AG04450 (cell line): Measurements from ENCODE around the gene HJV. TPM values are rescaled to one million over a fixed set of nuclear protein-coding genes. Genes with fewer than 3 reads are reported as not detected.

Source experiments
- CTCF ChIA-PET: fragments of 300-600, 350-600 bp; formaldehyde crosslinking; extraction: SDS; loops from one replicate; lab custom pipeline; 2022; ENCODE audit warnings: antibody characterized with exemption, inconsistent platforms; lab: Charles Lee
- POLR2A ChIA-PET: fragments of 350-600 bp; formaldehyde crosslinking; extraction: SDS; loops from one replicate; lab custom pipeline; 2021; ENCODE audit warnings: antibody characterized with exemption, inconsistent platforms; lab: Yijun Ruan, JAX
- DNase-seq: peaks from one replicate; pipeline ENCODE4 v3.0.0-alpha.2; 2011; ENCODE audit warnings: low read depth, low spot score
- H3K27ac ChIP-seq: one replicate; pipeline ENCODE4 v1.5.1; 2012; ENCODE audit warnings: low read depth, low read length, control low read depth
- H3K27me3 ChIP-seq: one replicate; pipeline ENCODE4 v1.6.0; 2012; ENCODE audit warnings: low read length; ENCODE audit not compliant: control insufficient read depth, insufficient read depth
- H3K4me3 ChIP-seq: 2 replicates; pipeline ENCODE4 v1.5.1; 2011; ENCODE audit warnings: mild to moderate bottlenecking, low read depth, low read length, control low read depth
- H3K9me3 ChIP-seq: 2 replicates; pipeline ENCODE4 v1.5.1; 2012; ENCODE audit warnings: low read length; ENCODE audit not compliant: control insufficient read depth, insufficient read depth
- CTCF ChIP-seq: IDR thresholded peaks from 2 replicates; pipeline ENCODE4 v1.5.1; 2011; ENCODE audit warnings: low read depth, low read length, control low read depth, inconsistent platforms
- polyA plus RNA-seq: library from polyadenylated mRNA; depleted of rRNA; stranded (reverse); fragments of >200 nt; gene quantifications from 2 replicates; pipeline ENCODE4 v1.2.3, GENCODE V29; 2011

Gene HJV
- polyA plus RNA-seq, 1 experiment, result not detected

- DNase-seq, result no peak
- CTCF ChIA-PET, result interaction anchor here (0.9 to 1.4 kb wide), 3 partner anchors 12 to 36 kb away, joined by 4 to 6 read pairs (median 5); no protein-coding TSS in a partner anchor
- H3K4me3 ChIP-seq, result peak overlapping the region; percentile 96
- no peaks in the 10 kb centered on the region for H3K9me3 ChIP-seq
- no peaks in the 10 kb centered on the region for H3K27me3 ChIP-seq
- POLR2A ChIA-PET, result interaction anchor here (1.6 to 2.4 kb wide), 2 partner anchors 11 to 17 kb away, joined by 5 to 8 read pairs; no protein-coding TSS in a partner anchor
- TF ChIP-seq CTCF, result no peak
- no peak overlapping the region for H3K27ac ChIP-seq
Measured at GRCh38 chr1:145995964-145996432, 25.5 kb downstream of the HJV start.

GRCh38 chr1:145995148-145995881 lies 26.2 kb downstream of the HJV start:
- no peaks in the 10 kb centered on the region for H3K9me3 ChIP-seq

GRCh38 chr1:145994391-145995120 lies 27.0 kb downstream of the HJV start:
- no peak for TF ChIP-seq CTCF
- Histone ChIP-seq H3K27me3 (no peaks in the 10 kb centered on the region), H3K4me3 (peak overlapping the region; percentile 96), H3K27ac (no peak overlapping the region), H3K9me3 (no peaks in the 10 kb centered on the region)
- DNase-seq, result no peak
- ChIA-PET POLR2A (no interaction called here), CTCF (interaction anchor here (0.5 to 4.4 kb wide), 6 partner anchors 13 to 85 kb away, joined by 3 to 23 read pairs (median 5); partner anchors contain the start of gene ITGA10)

More at GRCh38 chr1:145995148-145995881, 26.2 kb downstream of the HJV start:
- ChIA-PET POLR2A (no interaction called here), CTCF (interaction anchor here (0.5 to 1.0 kb wide), 3 partner anchors 12 to 18 kb away, joined by 3 to 5 read pairs (median 3); no protein-coding TSS in a partner anchor)
- Histone ChIP-seq H3K27ac (no peak overlapping the region), H3K27me3 (no peaks in the 10 kb centered on the region), H3K4me3 (peak overlapping the region; percentile 96)
- no peak for TF ChIP-seq CTCF
- DNase-seq, result no peak

GRCh38 chr1:145993618-145994390 lies 27.7 kb downstream of the HJV start:
- Histone ChIP-seq H3K27me3 (no peaks in the 10 kb centered on the region), H3K27ac (no peak overlapping the region), H3K4me3 (peak overlapping the region; percentile 96), H3K9me3 (no peaks in the 10 kb centered on the region)
- no peak for TF ChIP-seq CTCF
- CTCF ChIA-PET, result interaction anchor here (0.9 to 4.4 kb wide), 4 partner anchors 14 to 84 kb away, joined by 4 to 23 read pairs (median 10); partner anchors contain the start of gene ITGA10
- POLR2A ChIA-PET, result no interaction called here
- no peak for DNase-seq
